ENCODE results near the gene PDGFRB. TPM values are rescaled to one million over a fixed set of nuclear protein-coding genes. Genes with fewer than 3 reads are reported as not detected.

The PDGFRB gene
- total RNA-seq, 1 donor from 2014 or later, result 1.0 TPM

GRCh38 chr5:150114102-150114641, 41.5 kb downstream of the PDGFRB start:
- no peaks in the 10 kb centered on the region for H3K36me3 Mint-ChIP-seq (ENCODE audit: low read depth)
- no peak for DNase-seq (ENCODE audit: low spot score)
- no peak overlapping the region for H3K27ac Mint-ChIP-seq
- H3K9me3 Mint-ChIP-seq, result no peaks in the 10 kb centered on the region
- no peak overlapping the region for H3K4me3 Mint-ChIP-seq
- intact Hi-C loops (cut with micrococcal nuclease), result no loop called here
- peaks cover 11% of the 10 kb centered on the region for H3K27me3 Mint-ChIP-seq (ENCODE audit: insufficient read depth)
- H3K4me1 Mint-ChIP-seq (ENCODE audit: low read depth), result no peaks in the 10 kb centered on the region

DNA sequence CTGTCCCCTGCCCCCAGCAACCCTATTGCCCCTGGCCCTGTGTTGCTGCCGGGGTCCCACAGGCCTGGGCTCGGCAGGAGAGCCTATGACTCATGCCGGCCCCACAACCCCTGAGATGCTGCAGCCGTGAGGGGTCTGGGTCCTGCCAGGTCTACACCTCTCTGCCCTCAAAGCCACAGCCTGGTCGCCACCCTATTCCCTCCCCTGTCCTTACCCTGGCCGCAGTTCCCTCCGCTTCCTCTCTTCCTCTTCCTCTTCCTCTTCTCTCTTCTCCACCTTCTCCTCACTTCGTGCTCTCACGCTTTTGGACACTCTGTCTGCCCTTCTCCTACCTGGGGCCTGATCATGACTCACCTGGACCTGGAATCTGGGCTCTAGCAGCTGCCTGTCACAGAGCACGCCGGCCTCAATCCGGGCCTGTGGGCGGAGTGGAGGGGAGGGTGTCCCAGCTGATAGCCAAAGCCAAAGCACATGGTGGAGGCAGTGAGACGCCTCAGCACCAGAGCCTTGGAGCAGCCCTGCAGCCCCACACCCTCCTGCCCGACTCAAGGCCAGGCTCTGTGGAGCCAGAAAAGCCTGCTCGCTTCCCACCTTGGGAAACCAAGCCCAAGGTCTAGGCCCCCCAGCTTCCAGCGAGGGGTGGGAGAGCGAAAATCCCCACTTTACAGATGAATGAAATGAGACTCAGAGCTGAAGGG, 42.4 kb downstream of the PDGFRB start:
- Mint-ChIP-seq H3K27me3 (ENCODE audit: insufficient read depth) (peaks cover 11% of the 10 kb centered on the region), H3K9me3 (no peaks in the 10 kb centered on the region), H3K4me1 (ENCODE audit: low read depth) (no peaks in the 10 kb centered on the region), H3K27ac (no peak overlapping the region), H3K36me3 (ENCODE audit: low read depth) (no peaks in the 10 kb centered on the region), H3K4me3 (no peak overlapping the region)
- intact Hi-C loops (cut with micrococcal nuclease), result no loop called here
- no peak for DNase-seq (ENCODE audit: low spot score)

GRCh38 chr5:150112201-150113046, 43.2 kb downstream of the PDGFRB start:
- Mint-ChIP-seq H3K27ac (no peak overlapping the region), H3K36me3 (ENCODE audit: low read depth) (no peaks in the 10 kb centered on the region), H3K27me3 (ENCODE audit: insufficient read depth) (peaks cover 11% of the 10 kb centered on the region), H3K4me3 (no peak overlapping the region), H3K4me1 (ENCODE audit: low read depth) (no peaks in the 10 kb centered on the region), H3K9me3 (no peaks in the 10 kb centered on the region)
- intact Hi-C loops (cut with micrococcal nuclease), result no loop called here
- DNase-seq (ENCODE audit: low spot score), result no peak

DNA sequence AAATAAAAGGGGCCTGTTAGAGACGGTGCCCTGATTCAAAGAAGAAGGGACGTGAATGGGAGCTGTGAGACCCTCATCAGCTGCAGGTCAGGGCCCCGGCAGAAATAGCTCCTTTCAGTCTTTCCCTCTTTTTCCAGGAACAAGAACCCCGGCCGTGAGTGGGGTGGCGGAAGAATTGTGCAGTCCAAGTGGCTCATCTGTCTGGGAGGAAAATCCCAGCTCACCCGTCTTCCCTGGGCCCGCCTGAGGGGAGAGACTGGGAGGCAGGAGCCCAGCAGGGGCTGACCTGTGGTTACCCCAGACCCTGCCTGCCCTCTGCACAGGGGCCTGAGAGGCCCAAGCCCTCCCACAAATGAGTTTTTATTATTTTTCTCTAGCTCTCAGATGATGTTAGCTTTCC, 44.5 kb downstream of the PDGFRB start:
- peaks cover 11% of the 10 kb centered on the region for H3K27me3 Mint-ChIP-seq (ENCODE audit: insufficient read depth)
- intact Hi-C loops (cut with micrococcal nuclease), result no loop called here
- H3K36me3 Mint-ChIP-seq (ENCODE audit: low read depth), result no peaks in the 10 kb centered on the region
- DNase-seq (ENCODE audit: low spot score), result no peak
- no peaks in the 10 kb centered on the region for H3K9me3 Mint-ChIP-seq
- H3K4me3 Mint-ChIP-seq, result no peak overlapping the region
- peaks cover 6% of the 10 kb centered on the region for H3K4me1 Mint-ChIP-seq (ENCODE audit: low read depth)
- no peak overlapping the region for H3K27ac Mint-ChIP-seq

- intact Hi-C loops (cut with micrococcal nuclease), result no loop called here
- no peak for DNase-seq (ENCODE audit: low spot score)
- Mint-ChIP-seq H3K27me3 (ENCODE audit: insufficient read depth) (peaks cover 11% of the 10 kb centered on the region), H3K27ac (no peak overlapping the region), H3K4me3 (no peak overlapping the region), H3K4me1 (ENCODE audit: low read depth) (peaks cover 6% of the 10 kb centered on the region), H3K36me3 (ENCODE audit: low read depth) (no peaks in the 10 kb centered on the region), H3K9me3 (no peaks in the 10 kb centered on the region)
These were observed 45.7 kb downstream of the PDGFRB start for GRCh38 chr5:150109921-150110320.

DNA sequence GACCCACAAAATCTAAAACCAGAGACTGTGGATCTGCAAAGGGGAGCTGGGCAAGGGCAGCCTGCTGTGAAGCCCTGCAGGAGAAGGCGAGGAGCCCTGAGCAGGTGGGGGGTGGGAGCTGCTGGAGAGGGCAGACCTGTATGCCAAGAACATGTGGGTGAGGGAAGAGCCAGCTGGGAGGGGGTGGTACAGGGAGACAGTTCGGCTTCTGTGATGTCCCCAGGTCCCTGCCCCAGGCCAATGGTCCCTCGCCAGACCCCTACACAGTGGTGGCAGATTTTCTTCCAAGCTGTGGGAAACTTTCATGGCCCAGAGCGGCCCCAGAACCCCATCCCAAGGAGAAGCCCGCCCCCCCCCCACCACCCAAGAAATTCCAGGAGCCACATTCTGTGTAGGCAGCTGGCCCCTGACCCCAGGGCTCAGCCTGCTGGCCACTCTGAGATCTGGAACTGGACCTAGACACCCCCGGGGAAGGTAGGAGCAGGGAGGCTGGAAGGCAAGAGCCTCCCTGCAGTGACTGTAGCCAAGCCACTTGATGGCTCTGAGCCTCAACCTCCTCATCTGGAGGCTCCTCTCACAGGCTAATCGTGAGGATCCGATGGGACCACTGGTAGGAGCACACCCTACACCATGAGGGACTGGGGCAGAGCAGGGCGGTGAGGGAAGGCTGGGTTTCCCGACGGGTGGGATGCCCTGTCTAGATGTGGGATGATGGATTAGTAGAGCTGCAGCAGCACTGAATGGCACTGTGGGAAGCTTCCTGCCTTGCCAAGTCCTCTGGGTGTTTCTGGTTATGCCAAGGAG, 46.7 kb downstream of the PDGFRB start:
- no peak for DNase-seq (ENCODE audit: low spot score)
- no peaks in the 10 kb centered on the region for H3K9me3 Mint-ChIP-seq
- no peak overlapping the region for H3K27ac Mint-ChIP-seq
- intact Hi-C loops (cut with micrococcal nuclease), result no loop called here
- H3K4me3 Mint-ChIP-seq, result no peak overlapping the region
- peaks cover 11% of the 10 kb centered on the region for H3K27me3 Mint-ChIP-seq (ENCODE audit: insufficient read depth)
- peaks cover 6% of the 10 kb centered on the region for H3K4me1 Mint-ChIP-seq (ENCODE audit: low read depth)
- no peaks in the 10 kb centered on the region for H3K36me3 Mint-ChIP-seq (ENCODE audit: low read depth)

DNA sequence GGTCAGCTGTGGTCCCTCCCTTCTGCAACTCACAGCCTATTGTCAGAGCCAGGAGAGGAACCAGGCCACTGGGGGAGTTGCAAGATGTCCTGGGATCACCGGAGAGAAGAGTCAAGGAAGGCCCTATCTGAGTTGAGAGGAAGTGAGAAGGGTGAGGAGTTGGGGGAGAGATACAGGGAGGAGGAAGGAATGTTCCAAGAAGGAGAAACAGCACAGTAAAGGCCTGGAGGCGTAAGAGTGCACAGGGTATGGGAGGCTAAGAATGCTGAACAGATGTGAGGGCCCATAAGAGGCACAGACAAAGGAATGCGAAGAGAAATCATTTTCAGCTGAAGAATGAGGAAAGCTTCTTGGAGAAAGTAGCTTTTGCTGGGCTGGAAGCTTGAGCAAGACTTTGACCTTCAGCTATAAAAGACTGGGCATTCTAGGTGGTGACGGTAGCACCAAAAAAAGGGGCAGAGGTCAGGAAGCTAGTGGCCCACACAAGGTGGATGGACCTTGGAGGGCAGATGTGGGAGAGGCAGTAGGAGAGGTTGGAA, 47.7 kb downstream of the PDGFRB start:
- Mint-ChIP-seq H3K4me1 (ENCODE audit: low read depth) (peaks cover 6% of the 10 kb centered on the region), H3K27ac (no peak overlapping the region), H3K9me3 (no peaks in the 10 kb centered on the region), H3K4me3 (no peak overlapping the region), H3K27me3 (ENCODE audit: insufficient read depth) (peaks cover 11% of the 10 kb centered on the region), H3K36me3 (ENCODE audit: low read depth) (no peaks in the 10 kb centered on the region)
- no peak for DNase-seq (ENCODE audit: low spot score)
- intact Hi-C loops (cut with micrococcal nuclease), result no loop called here

DNA sequence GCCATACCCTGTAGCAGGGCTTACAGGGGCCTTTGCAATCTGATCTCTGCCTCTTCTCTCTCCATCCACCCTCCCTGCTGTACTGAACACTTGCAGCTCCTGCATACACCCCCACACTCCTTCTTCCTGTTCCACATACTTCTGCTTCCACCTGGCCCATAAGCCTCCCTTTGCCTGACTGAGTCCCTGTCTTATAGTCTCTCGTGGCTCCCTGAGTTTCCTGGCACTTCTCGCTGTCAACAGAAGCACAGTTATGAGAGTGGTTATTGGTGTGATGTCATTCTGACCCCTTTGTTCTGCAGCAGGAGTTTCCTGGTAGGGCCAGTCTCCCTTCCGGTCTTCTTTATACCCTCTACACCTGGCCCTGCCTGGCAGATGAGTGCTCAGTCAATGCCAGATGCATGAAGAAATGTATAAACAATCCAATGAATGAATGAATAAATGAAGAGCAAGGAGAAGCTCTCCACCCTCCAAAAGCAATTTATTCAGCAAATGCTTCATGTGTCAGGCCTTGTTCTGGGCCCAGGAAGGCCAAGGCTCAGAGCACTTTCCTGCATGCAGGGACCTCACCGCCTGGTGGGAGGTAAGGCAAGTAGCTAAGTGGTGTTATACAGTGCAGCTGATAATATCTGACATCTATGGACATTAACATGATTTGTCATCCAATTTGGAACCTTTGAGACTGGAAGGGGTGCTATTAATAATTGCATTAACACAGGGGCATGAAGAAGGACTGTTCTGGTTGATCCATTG, 48.8 kb downstream of the PDGFRB start:
- no peaks in the 10 kb centered on the region for H3K36me3 Mint-ChIP-seq (ENCODE audit: low read depth)
- intact Hi-C loops (cut with micrococcal nuclease), result no loop called here
- H3K4me3 Mint-ChIP-seq, result no peak overlapping the region
- H3K27ac Mint-ChIP-seq, result no peak overlapping the region
- peaks cover 6% of the 10 kb centered on the region for H3K4me1 Mint-ChIP-seq (ENCODE audit: low read depth)
- peaks cover 9% of the 10 kb centered on the region for H3K27me3 Mint-ChIP-seq (ENCODE audit: insufficient read depth)
- DNase-seq (ENCODE audit: low spot score), result no peak
- H3K9me3 Mint-ChIP-seq, result no peaks in the 10 kb centered on the region

DNA sequence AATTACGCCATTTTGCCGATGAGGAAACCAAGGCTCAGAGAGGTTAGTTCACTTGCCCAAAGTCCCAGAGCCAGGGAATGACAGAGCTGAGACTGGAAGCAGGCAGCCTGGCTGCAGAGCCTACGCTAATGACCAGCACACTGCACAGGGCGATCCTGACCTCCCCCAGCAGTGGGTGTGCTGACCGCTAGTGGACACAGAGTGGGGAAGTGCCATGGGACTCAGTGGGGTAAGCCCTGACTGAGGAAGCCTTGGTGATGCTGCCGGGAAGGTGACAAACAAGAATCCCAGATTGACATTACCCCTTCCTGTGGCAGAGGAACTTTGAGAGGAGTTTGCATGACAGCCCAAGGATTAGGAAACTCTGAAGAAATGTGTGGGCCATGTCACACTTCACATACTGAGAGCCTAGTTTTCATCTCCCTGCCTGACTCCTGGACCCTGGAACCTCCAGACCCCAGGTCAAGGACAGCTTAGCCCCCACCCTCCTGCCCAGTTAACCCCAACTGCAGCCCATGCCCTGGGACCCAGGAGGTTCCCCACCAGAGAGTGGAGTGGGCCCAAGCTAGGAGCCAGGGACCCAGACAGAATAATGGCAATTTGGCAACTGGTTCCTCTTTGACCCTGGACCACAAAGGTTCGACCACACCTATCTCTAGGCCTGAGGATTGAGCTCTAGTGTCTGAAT, 49.6 kb downstream of the PDGFRB start:
- H3K36me3 Mint-ChIP-seq (ENCODE audit: low read depth), result no peaks in the 10 kb centered on the region
- H3K4me3 Mint-ChIP-seq, result no peak overlapping the region
- intact Hi-C loops (cut with micrococcal nuclease), result no loop called here
- H3K27me3 Mint-ChIP-seq (ENCODE audit: insufficient read depth), result peaks cover 4% of the 10 kb centered on the region
- H3K27ac Mint-ChIP-seq, result no peak overlapping the region
- no peaks in the 10 kb centered on the region for H3K9me3 Mint-ChIP-seq
- peaks cover 6% of the 10 kb centered on the region for H3K4me1 Mint-ChIP-seq (ENCODE audit: low read depth)
- DNase-seq (ENCODE audit: low spot score), result no peak

DNA sequence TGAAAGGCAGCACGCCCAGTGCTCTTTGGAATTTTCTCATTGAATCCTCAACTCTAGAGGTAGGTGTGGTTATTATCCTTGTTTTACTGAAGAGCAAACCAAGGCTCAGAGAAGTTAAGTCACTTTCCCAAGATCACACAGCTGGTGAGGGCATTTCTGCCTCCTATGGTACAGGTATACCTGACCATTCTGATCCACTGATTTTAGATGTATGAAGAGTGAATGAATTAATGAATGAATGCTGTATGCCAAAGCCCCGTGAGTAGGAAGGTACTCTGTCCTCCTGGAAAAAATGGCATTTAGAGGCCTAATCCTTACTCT, 51.1 kb downstream of the PDGFRB start:
- peaks cover under 1% of the 10 kb centered on the region for H3K27me3 Mint-ChIP-seq (ENCODE audit: insufficient read depth)
- intact Hi-C loops (cut with micrococcal nuclease), result no loop called here
- no peaks in the 10 kb centered on the region for H3K36me3 Mint-ChIP-seq (ENCODE audit: low read depth)
- no peak overlapping the region for H3K27ac Mint-ChIP-seq
- no peak for DNase-seq (ENCODE audit: low spot score)
- no peak overlapping the region for H3K4me3 Mint-ChIP-seq
- H3K9me3 Mint-ChIP-seq, result no peaks in the 10 kb centered on the region
- H3K4me1 Mint-ChIP-seq (ENCODE audit: low read depth), result peaks cover 6% of the 10 kb centered on the region

DNA sequence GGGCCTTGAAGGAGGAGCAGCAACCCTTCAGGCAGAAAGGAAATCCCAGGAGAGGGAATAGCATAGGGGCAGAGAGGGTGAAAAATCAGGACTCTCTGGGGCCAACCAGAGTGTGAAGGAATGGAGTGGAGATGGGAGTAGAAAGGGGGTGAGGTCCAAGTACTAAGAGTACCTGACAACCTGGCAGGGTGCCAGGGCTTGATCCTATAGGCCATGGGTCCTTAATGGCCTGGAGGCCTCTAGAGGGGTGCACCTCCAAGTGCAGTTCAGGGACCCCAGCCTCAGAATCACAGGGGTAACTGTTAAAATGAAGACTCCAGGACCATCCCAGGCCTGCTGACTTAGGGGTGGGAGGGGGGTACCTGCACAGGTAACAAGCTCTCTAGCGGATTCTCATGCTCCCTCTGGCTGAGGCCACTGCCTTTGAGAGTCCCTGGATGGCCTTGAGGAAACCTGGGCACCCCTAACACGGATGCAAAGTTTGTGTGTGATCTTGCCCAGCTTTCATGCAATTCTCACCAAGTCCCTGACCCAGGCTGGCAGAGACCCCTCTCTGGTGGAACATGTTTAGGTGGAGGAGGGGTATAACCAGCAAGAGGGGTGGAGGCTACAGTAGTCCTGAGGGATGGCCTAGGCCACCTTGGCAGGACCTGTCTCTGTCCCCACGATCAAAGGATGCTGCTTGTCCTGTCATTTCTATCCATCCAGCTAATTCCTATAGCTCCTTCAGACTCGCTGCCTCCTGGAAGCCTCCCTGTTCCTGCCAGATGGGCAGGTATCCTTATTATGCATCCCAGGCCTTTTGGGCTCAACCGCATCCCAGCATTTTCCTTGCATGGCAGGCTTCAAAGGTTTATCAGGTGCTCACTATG, 51.7 kb downstream of the PDGFRB start:
- no peaks in the 10 kb centered on the region for H3K9me3 Mint-ChIP-seq
- H3K4me3 Mint-ChIP-seq, result no peak overlapping the region
- no peak for DNase-seq (ENCODE audit: low spot score)
- no peak overlapping the region for H3K27ac Mint-ChIP-seq
- peaks cover 6% of the 10 kb centered on the region for H3K4me1 Mint-ChIP-seq (ENCODE audit: low read depth)
- no peaks in the 10 kb centered on the region for H3K36me3 Mint-ChIP-seq (ENCODE audit: low read depth)
- intact Hi-C loops (cut with micrococcal nuclease), result no loop called here
- peaks cover 6% of the 10 kb centered on the region for H3K27me3 Mint-ChIP-seq (ENCODE audit: insufficient read depth)

Data from activated T-helper 1 cell treated with anti-CD3 and anti-CD28 coated beads, Interleukin-12 subunit alpha, Interleukin-12 subunit beta, Interleukin-2, Interleukin-4 antibody, amounts not matched to agents 30 ng/mL and 10 ng/mL and 1 ng/mL, durations not matched to agents 14 hours and 24 hours and 36 hours (primary cell).